ENCODE data around the gene PCDHGA7.

GRCh38 chr5:141419074-141419880 is 36.7 kb downstream of the PCDHGA7 start:
- TF ChIP-seq CTCF (IDR thresholded peaks at IDR 0.05) (no peak), POLR2AphosphoS5 (IDR thresholded peaks at IDR 0.05; ENCODE audit: insufficient read depth in 1 of 2, low read depth in 1 of 2) (no peak)
